Measurements from ENCODE around the gene CCNY.

Gene CCNY

GRCh38 chr10:35359056-35359455 is 22.7 kb downstream of the CCNY start:
- no peak for DNase-seq

DNA sequence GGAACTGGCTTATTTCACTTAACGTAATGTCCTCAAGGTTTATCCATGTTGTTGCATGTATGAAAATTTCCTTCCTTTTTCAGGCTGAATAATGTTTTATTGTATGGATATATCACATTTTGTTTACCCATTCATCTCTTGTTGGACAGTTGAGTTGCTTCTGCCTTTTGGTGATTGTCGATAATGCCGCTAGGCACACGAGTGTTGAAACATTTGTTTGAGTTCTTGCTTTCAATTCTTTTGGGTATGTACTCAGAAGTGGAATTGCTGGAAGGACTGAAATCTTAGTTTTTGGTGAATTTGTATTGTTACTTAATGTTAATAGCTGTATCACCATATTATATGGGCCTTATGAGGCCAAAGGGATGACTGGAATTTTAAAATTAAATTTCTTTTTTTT is 23.6 kb downstream of the CCNY start:
- no peak for DNase-seq

- no peak for DNase-seq
Measured at GRCh38 chr10:35362701-35363350, 26.5 kb downstream of the CCNY start.

DNA sequence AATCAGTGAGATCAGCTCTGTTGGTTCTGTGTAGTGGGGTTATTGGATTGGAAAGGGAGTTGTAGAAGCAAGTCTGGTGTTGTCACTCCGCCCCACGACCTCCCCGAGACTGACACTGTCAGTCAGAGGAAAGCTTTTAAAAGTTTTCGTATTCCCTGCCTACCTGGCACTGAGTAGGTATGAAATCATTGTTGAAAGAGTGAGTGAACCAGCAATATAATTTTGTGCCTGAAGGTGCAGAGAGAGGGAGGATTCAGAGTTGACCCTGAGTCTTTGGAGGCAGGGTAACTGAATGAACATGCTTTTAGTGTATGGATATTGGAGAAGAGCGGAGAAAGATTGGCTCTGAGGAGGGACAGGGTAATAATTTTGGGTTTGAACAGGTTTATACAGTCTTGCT is 27.3 kb downstream of the CCNY start:
- DNase-seq: no peak

DNA sequence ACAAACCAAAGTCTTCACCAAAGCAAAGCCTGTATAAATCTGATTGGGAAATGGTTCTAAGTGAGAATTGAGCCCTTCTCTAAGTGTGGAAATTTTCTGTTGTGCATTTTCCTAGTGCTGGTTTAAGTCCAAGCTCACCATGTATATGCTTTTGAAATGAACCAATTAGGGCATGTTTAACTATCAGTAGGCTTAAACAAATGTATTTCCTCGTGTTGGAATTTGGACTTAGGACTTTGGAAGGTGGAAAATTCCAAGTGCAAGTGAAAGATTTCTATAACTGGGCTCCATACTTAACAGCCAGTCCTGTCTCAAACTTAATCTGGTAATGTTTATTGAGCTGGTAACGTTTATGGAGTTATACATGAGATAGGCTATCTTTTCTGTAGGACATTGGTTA is 28.5 kb downstream of the CCNY start:
- no peak for DNase-seq

- no peak for DNase-seq
Measured at GRCh38 chr10:35365994-35366393, 29.7 kb downstream of the CCNY start.

DNA sequence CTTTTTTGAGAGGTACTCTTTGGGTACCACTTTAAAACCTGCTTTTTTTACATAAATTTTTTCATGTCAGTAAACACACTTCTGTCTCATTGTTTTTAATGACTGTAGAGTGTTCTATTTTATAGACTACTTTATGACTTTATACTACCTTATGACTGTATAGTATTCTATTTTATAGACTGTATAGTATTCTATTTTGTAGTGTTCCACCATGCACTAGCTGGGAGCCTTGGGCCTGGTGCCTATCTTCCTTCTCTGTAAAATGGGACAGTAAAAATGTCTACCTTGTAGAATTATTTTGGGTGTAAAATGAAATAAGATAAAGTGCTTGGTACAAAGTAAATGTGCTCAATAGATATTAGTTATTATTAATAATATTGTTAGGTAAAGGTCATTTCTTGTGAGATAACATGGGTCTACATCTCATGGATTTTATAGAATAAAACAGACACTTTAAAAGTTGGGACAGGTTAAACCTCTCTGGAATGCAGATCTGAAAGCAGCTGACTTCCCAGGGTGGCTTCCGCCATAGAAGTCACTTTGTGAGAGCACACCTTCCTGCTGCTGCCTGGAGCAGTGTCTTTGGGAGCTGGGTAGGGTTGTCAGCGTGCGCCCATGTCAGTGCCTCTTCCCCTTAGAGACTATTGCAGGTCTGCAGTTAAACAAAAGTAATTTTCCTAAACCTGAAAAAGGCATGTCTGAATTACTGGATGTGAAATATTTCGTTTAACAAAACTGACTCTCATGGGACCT is 31.0 kb downstream of the CCNY start:
- no peak for DNase-seq

DNA sequence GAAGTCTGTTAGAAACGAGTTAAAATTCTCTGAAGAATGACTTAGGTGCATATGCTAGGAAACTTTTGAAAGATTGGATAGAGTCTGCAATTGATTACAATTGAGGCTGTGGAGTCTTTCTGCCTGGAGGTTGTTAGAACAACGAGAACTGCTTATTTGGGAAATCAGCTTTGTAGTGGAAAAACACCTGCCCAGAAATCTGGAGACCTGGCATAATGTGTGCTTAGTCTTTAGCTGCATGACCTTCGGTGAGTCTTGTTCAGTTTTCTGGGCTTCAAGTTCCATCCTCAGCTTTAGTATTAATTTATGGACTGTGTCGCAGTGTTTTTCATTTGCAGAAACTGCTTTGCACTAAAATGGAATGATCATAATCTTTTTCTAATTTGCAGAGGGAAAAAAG is 31.7 kb downstream of the CCNY start:
- no peak for DNase-seq

DNA sequence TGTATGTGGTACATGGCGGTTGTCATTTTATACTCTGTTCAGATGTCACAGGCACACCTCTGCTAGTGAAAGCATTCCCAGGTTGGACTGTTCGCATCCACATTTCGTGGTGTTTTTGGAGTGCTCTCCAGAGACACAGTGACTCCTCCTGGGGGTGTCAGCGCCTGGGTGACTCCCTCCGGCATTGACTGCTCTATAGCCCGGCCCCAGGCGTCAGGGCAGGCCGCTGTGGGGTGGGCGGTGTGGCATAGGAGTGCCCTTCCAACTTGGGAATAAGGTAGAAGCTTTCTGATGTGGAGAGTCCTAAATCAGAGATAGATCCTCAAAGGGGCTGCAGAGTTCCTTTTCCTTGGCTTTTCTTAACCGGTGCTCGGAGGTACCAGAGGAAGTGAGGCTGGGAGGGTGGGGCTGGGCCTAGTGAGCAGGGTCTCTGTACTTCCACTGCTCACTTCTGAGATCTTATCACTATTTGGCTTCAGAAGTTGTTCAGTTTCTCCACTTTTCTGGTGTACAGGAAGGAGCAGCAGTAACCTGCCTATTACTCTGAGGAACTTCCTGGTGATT is 32.3 kb downstream of the CCNY start:
- no peak for DNase-seq

DNA sequence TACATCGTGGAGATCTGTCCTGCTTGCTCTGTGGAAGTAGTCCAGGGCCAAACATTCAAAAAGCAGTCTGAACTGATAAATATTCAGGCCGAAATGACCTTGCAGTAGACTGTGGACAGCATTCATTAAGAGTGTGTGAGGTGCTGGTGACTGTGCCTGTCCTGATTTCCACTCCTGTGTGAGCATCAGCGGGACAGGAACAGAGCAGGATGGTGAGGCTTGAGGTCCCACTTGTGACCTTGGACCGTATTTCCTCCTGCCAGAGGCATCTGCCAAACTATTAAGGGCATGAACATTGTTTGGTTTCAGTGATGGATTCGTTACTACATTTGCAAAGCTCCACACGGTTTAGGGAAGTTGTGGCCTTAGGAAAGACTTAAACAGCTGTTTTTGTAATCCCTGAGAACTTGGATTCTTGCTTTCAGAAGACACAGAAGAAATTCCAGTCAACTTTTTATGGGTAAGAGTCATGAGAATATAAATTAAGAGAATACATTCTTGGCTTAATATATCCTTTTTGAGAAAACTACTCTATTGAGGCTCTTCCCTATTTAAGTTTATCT is 32.8 kb downstream of the CCNY start:
- DNase-seq: no peak

DNA sequence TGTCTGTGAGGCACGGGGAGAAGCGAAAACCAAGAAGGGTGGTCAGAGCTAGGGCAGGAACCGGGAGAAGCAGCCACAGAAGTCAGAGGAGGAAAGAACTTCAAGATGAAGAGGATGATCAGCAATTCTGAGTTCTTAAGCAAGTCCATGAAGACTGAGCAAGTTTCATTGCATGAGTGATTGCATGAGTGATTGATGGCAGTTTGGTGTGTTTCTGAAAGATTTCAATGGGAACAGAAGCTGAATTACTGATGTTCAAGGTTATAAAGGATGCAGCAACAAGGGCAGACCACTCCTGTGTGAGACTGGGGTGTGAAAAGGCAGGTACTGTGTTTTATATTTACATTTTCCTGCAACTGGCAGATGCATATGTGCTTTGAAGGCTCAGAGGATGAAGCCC is 35.4 kb downstream of the CCNY start:
- DNase-seq: no peak

DNA sequence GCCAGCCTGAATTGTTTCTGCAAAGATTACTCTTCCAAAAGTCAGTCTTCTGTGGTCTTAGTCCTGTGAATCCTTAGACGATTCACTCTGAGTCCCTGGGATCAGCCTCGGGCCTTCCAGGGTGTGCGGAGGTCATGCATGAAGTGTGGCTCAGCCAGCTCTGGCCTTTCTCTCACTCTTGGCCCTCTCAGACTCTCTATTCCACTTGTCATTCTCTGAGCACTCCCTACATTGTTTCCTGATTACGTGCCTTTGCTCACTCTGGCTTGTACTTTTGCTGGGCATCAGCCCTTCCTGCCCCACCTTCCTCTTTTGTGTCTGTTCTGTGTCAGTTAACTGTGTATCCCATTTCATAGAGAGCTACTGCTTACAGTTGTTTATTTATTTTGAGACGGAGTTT is 36.0 kb downstream of the CCNY start:
- DNase-seq: no peak

- DNase-seq: no peak
Measured at GRCh38 chr10:35375091-35375765, 38.9 kb downstream of the CCNY start.

DNA sequence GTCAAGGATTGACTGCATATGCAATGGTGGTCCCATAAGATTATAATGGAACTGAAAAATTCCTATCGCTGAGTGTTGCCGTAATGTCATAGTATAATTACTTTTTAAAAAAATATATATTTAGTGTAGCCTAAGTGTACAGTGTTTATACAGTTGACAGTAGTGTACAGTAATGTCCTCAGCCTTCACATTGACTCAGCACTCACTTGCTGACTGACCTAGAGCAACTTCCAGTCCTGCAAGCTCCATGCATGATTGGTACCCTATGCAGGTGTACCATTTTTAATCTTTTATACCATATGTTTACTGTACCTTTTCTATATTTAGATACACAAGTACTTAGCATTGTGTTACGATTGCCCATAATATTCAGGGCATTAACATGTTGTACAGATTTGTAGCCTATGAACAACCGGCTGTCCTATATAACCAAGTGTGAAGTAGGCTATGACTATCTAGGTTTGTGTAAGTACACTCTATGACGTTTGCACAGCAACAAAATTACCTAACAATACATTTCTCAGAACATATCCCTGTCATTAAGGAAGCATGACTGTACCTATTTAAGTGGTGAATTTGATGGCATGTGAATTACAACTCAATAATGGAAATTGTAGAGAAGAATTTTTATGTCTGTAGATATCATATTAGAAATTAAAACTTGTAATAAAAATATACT is 40.9 kb downstream of the CCNY start:
- no peak for DNase-seq

DNA sequence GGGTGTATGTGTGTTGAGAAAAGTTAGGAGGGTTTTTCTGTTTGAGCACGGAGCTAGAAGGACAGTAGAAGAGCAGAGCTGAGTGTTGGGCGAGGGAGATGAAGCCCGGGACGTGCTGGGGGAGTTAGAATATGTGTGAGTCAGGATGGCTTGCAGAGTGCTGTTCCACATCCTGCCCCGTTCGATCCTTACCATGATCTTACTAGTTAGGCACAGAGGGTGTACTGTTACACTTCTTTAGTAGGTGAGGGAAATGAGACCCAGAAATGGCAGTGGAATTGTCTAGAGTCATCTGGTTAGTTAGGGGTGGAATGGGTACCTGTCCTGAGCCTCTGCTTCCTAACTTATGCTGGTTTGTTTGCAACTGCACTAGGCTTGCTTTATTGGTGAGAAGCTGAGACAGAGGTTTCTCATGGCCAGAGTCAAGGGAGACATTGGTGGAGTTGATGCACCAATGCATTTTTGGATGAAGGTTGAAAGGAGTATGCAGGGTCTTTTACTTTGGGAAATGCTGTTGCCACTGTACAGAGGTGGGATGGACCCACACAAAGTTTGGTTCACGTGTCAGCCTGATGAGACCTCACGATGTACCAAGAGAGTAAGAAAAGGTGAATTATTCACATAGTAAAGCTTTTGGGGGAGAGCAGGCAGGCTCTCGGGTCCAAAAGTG is 42.4 kb downstream of the CCNY start:
- no peak for DNase-seq

DNA sequence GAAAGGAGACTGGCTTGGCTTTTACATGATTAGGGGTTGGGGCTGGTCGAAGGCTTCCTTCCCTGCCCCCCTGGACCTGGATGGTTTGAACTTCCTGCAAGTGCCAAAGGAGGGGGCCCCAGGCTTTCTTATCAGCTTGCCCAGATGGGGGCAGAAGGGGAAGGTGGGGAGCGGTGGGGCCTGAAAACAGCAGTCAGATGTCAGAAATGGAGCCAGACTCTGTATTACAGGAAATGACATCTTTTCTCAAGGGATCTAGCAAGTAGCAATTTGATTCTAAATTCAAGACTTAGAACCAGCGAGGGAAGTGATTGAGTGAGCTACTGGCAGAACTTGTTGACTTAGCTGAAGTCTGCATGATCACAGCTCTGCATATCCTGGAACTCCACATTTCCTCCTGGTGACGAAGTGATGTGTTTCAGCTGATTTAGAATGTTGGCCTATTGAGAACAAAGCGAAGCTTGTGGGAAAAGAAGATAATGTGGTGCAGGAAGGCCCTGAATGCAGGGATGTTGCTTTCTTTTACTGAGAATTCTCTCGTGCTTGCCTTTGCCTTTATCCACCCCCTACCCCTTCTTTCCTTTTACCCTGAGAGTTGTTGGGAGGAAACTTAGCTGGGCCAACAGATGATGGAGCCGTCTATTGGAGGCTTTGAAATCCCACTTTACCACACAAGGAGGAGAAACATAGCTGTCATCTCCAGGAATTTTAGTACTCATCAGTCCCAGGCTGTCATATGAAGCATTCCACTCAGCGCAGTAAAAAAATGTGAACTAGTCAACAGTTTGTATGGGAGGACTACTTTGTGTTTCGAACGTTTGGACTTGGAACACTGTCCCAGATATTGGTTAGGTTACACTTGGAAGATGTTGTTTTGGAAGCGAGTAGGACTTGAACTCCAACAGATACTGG is 43.2 kb downstream of the CCNY start:
- DNase-seq: no peak

- DNase-seq: no peak
Measured at GRCh38 chr10:35382096-35382495, 45.8 kb downstream of the CCNY start.

DNA sequence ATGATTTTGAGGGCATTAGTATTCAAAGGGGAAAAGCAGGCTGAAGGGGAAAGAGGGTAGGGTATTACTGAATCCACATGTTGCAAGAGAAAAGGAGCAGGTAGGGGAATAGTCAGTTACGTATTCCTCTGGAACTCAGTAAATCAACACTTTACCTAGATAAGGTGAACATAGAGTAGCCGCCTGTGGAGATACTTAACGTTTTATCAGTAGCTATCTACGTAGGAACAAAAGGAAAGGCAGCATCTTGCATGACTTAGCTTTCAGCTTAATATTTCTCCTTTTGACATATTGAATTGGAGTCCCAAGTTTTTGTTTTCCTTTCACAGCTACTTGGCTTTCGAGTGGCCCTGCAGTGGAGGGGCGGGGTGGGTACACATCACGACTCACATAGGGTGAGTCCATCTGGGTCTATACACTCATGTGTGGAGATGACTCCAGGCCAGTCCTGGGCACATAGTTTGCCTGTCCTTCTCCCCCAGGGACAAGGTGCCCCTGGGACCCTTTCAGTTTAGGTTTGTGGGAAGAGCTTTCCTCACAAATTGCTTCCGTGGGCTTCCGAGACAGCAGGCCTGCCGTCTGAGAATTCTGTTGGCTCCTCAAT is 48.1 kb downstream of the CCNY start:
- no peak for DNase-seq

- no peak for DNase-seq
Measured at GRCh38 chr10:35386594-35387174, 50.4 kb downstream of the CCNY start.

DNA sequence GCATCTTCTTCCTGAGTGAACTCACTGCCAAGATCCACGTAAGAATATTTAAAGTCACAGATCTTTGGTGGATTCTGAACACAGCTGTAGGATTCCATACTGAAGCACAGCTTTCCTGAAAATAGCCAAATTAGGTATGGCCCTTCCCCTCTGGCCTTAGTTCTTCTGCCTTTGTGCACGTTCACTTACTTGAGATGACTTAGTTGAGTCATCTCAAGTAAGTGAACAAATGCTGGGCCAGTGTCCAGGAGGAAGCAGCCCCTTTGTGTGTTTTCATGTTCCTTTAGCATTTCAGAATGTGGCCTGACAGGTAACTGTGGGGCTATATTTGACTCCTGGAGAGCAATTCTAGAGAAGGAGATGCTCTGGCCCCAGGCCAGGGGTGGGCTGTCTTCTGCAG is 51.5 kb downstream of the CCNY start:
- no peak for DNase-seq

DNA sequence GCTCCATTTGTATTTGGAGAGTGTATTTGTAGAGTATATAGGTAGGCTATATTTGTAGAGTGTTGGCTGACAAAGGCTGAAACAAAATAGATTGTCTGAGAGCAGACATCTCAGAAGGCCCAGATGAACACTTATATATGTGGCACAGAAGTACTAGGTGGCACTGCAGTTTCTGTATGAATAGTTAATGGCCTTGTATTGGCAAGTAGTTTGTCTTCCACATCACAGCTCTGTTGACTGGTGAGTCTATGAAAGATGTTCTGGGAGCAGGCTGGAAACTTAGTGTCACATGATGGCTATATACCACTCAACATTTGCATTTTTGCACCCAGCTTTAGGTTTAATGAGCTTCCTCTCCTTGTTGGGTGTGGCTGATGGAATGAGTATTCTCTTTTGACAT is 51.9 kb downstream of the CCNY start:
- no peak for DNase-seq
